Posterior cingulate gyrus (tissue), 11 donors: ENCODE data around the gene ITM2C.

ENCODE experiments used
- DNase-seq, 10 donors: peaks; one replicate each; pipeline versions ENCODE4 v3.0.0 to v3.0.0-alpha.2; 2020 to 2021; ENCODE audit warnings: mixed read lengths in 3 of 10
- intact Hi-C: fragments of 100-400 bp; cut with DNase I; formaldehyde crosslinking; loops from one replicate; pipeline ENCODE4 v1.15.1; 2023

The ITM2C gene

GRCh38 chr2:230919681-230920080 lies 54.9 kb downstream of the ITM2C start:
- no peak for DNase-seq
- intact Hi-C loops: no loop called here

GRCh38 chr2:230920167-230920566 lies 55.4 kb downstream of the ITM2C start:
- intact Hi-C loops: no loop called here
- no peak for DNase-seq

GRCh38 chr2:230921806-230922595 lies 57.3 kb downstream of the ITM2C start:
- intact Hi-C loops: no loop called here
- peak in 6 of 10 donors; percentile 1 to 70 (median 14) for DNase-seq

GRCh38 chr2:230922951-230923717 lies 58.4 kb downstream of the ITM2C start:
- peak in 5 of 10 donors; percentile 0 to 60 (median 8) for DNase-seq
- intact Hi-C loops: no loop called here

- DNase-seq: peak in 1 of 10 donors; percentile 4
- intact Hi-C loops: no loop called here
These were observed 59.3 kb downstream of the ITM2C start for GRCh38 chr2:230924092-230924469.

- peak in 7 of 10 donors; percentile 7 to 87 (median 59) for DNase-seq
- intact Hi-C loops: no loop called here
These were observed 60.0 kb downstream of the ITM2C start, which contains the start of gene GPR55 for GRCh38 chr2:230924470-230925341. Gene GPR55 (minus strand): TSS chr2:230925242. CDS start chr2:230910962, 14,280 bp downstream.

GRCh38 chr2:230925443-230925878 lies 60.7 kb downstream of the ITM2C start:
- intact Hi-C loops: no loop called here
- DNase-seq: peak in 3 of 10 donors; percentile 39 to 66 (median 63)

GRCh38 chr2:230925879-230926765 lies 61.4 kb downstream of the ITM2C start:
- intact Hi-C loops: no loop called here
- peak in 5 of 10 donors; percentile 0 to 72 (median 38) for DNase-seq

- DNase-seq: peak in 5 of 10 donors; percentile 1 to 82 (median 56)
- intact Hi-C loops: no loop called here
These were observed 63.1 kb downstream of the ITM2C start for GRCh38 chr2:230927711-230928341.
